Motor neuron (in vitro differentiated cells): ENCODE data around the gene IAH1. TPM values are rescaled to one million over a fixed set of nuclear protein-coding genes. Genes with fewer than 3 reads are reported as not detected.

ENCODE experiments used
- ATAC-seq, 8 experiments: fragments of 200-7000 bp; cut with Tn5 transposase; replicated peaks in 6 of 8; 2 replicates each; pipeline ENCODE4 v1.8.0; 2021; ENCODE audit warnings: mild to moderate bottlenecking in 8 of 8, moderate library complexity in 8 of 8
- H3K27ac ChIP-seq, 2 donors: fragments of 250-450 bp; sonication (Bioruptor Pico); 2 replicates each; pipeline ENCODE4 v1.9.0; 2021; ENCODE audit warnings: antibody characterized with exemption in 2 of 2, mild to moderate bottlenecking in 2 of 2, moderate library complexity in 1 of 2
- H3K4me1 ChIP-seq, 2 donors: fragments of 250-450 bp; sonication (Bioruptor Pico); replicated peaks in 1 of 2; 2 replicates each; pipeline ENCODE4 v1.6.1; 2021; ENCODE audit warnings: antibody characterized with exemption in 2 of 2, mild to moderate bottlenecking in 2 of 2, moderate library complexity in 1 of 2
- H3K4me3 ChIP-seq, 5 donors: fragments of 250-450 bp; sonication (Bioruptor Pico); 2 replicates each; pipeline ENCODE4 v1.9.0; 2021; ENCODE audit warnings: antibody characterized with exemption in 5 of 5, mild to moderate bottlenecking in 5 of 5, moderate library complexity in 4 of 5
- WGBS, 10 experiments: fragments of 450-650 bp; shearing (Covaris generic); methylation state at CpG; one replicate each; pipeline ENCODE4 v1.0.0; 2022; 5-methylcytosine and 5-hydroxymethylcytosine counted together
- in situ Hi-C, 9 experiments: fragments of 400-800 bp; cut with MboI; loops; one replicate each; pipeline ENCODE4 v1.15.0; 2021; ENCODE audit warnings: low sequenced_read_pairs in 9 of 9, low pct_unique_long_range_greater_than_20kb in 2 of 9; ENCODE audit not compliant: unreplicated experiment in 9 of 9
- total RNA-seq, 8 experiments: library from RNA; unstranded; fragments of 300-600 nt; gene quantifications; 2 replicates each; pipeline versions ENCODE4 v1.2.3 to v1.2.4, GENCODE V29; 2022

Gene IAH1
- total RNA-seq, 8 experiments from 2014 or later, result 16.1 to 51.9 (median 33.8) TPM

GRCh38 chr2:9518780-9519179 lies 44.4 kb downstream of the IAH1 start:
- no peak overlapping the region for H3K27ac ChIP-seq
- no peak for ATAC-seq
- H3K4me1 ChIP-seq, result no peaks in the 10 kb centered on the region
- 88 to 100% (median 92%) methylated on average over 2 to 4 of the region's 7 CpGs; no CpG with 5 or more reads in 5 of the 10 experiments for WGBS, 10 experiments
- H3K4me3 ChIP-seq, result no peak overlapping the region
- in situ Hi-C loops, result no loop called here

DNA sequence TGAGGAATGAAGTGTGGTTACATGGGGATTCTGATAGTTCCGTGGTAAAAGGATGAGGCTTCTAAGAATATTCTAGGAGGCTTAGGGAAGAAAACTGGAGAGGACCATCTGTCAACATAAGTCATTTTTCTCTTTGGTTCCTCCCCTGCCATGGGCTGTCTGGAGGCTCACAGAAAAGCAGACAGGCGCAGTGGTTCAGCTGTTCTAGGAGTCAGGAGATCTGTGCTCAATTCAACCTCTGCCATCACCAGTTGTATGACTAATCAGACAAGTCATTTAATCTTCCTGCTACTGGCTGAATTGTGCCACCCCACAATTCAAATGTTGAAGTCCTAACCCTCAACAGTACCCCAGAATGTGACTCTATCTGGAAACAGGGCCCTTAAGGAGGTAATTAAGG lies 44.9 kb downstream of the IAH1 start:
- in situ Hi-C loops, result no loop called here
- WGBS, 10 experiments, result 67 to 100% (median 100%) methylated on average over 1 of the region's 2 CpGs; no CpG with 5 or more reads in 5 of the 10 experiments

DNA sequence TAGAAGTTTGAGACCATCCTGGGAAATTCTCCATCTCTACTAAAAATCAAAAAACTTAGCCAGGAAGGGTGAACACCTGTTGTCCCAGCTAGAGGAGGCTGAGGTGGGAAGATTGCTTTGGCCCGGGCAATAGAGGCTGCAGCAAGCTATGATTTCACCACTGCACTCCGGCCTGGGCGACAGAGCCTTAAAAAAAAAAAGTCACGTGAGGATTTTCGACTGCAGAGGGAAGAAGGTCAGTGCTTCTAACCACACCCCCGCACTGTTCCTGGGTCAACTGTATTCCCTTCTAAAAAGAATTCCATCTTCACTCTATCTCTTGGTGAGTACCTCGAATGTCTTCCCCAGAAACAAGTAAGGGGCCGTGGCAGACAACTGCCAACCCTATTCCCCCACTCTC lies 49.9 kb downstream of the IAH1 start:
- in situ Hi-C loops, result no loop called here
- no peak overlapping the region for H3K27ac ChIP-seq
- 67 to 100% (median 95%) methylated on average over 1 to 8 of the region's 8 CpGs; no CpG with 5 or more reads in 1 of the 10 experiments for WGBS, 10 experiments
- H3K4me1 ChIP-seq, result no peaks in the 10 kb centered on the region
- no peak overlapping the region for H3K4me3 ChIP-seq
- ATAC-seq, result no peak

More for the DNA sequence above, 44.9 kb downstream of the IAH1 start:
- Histone ChIP-seq H3K4me3 (no peak overlapping the region), H3K27ac (no peak overlapping the region), H3K4me1 (no peaks in the 10 kb centered on the region)
- ATAC-seq, result no peak

DNA sequence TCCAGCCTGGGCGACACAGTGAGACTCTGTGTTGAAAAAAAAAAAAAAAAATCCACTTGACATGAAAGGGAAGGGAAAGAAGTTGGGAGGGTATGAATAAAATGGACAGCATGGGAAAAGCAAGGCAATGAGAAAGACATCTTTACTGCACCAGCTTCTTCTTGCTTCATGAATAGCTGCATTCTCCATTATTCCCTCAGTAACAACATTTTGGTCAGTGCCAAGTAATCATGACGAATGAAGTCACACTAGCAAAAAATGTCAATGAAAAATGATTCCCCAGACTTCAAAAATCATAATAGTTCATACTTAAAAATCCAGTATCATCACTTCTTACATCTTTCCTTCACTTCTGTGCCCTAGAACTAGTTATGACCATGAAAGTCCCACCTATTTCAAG lies 50.9 kb downstream of the IAH1 start:
- in situ Hi-C loops, result no loop called here
- no peak for ATAC-seq
- WGBS, 10 experiments, result 14 to 100% (median 90%) methylated on average over 1 to 2 of the region's 2 CpGs
- Histone ChIP-seq H3K4me3 (no peak overlapping the region), H3K27ac (no peak overlapping the region), H3K4me1 (no peaks in the 10 kb centered on the region)

DNA sequence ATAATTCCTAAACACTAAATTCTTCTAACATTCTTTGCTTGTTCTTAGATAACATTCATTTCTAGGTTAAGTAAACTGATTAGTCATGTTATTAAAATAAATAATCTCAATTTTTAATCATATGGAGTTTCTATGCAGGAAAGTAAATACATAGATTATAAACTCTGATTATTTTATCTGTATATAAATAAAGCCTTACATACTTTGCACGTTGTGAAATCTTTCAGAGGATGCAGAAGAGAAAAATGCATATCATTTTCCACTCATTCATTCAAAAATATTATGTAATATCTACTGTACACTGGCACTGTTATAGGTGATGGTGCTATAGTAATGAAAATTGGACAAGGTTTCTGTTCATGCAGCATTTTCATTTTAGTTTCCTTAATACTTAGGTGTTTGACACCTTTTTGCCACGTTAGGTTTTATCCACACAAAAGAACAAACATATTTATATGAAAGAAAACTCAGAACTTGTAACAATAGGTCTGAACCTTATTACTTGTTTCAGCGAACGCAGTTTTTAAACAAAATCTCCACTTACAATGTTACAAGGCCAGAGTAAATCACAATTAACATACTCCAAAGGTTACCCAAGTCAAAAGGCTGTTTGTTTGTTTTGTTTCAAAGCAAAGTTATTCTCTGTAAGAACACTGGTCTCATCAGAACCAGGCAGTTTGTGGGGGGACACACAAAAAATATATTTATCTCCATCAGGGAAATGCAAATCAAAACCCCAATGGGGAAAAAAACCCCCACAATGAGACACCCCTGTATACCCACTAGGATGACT lies 53.8 kb downstream of the IAH1 start:
- Histone ChIP-seq H3K4me1 (no peaks in the 10 kb centered on the region), H3K4me3 (no peak overlapping the region), H3K27ac (no peak overlapping the region)
- no peak for ATAC-seq
- WGBS, 10 experiments, result 79 to 100% (median 96%) methylated on average over 2 to 4 of the region's 4 CpGs
- in situ Hi-C loops, result no loop called here

- WGBS, 10 experiments, result 89 to 100% (median 100%) methylated on average over 1 to 3 of the region's 4 CpGs; no CpG with 5 or more reads in 4 of the 10 experiments
- Histone ChIP-seq H3K4me3 (no peak overlapping the region), H3K4me1 (no peaks in the 10 kb centered on the region), H3K27ac (no peak overlapping the region)
- in situ Hi-C loops, result no loop called here
- ATAC-seq, result peak in 2 of 8 experiments; percentile 31 to 35
These were observed 58.1 kb downstream of the IAH1 start for GRCh38 chr2:9532421-9532820.

DNA sequence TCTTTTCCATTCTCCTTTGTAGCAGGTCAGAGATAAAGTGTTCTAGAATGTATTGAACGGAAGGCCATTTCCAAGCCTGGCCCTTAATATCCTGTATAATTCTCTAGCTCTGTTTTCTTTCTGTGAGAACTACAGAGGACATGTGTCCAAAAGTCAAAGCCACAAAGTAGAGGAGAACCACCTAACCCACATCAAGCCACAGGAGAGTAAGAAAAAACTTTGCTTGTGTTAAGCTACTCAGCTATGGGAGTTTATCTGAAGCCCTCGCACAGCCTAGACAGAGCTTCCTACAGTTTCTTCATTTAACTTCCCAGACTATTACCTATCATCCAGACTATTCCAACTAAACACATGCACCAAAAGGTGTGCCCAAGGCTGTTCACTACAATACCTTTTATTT lies 59.3 kb downstream of the IAH1 start:
- no peak overlapping the region for H3K4me3 ChIP-seq
- H3K4me1 ChIP-seq, result no peaks in the 10 kb centered on the region
- in situ Hi-C loops, result no loop called here
- ATAC-seq, result no peak
- no peak overlapping the region for H3K27ac ChIP-seq
- WGBS, 10 experiments, result 90 to 100% (median 100%) methylated on average over 1 to 2 of the region's 2 CpGs; no CpG with 5 or more reads in 2 of the 10 experiments

DNA sequence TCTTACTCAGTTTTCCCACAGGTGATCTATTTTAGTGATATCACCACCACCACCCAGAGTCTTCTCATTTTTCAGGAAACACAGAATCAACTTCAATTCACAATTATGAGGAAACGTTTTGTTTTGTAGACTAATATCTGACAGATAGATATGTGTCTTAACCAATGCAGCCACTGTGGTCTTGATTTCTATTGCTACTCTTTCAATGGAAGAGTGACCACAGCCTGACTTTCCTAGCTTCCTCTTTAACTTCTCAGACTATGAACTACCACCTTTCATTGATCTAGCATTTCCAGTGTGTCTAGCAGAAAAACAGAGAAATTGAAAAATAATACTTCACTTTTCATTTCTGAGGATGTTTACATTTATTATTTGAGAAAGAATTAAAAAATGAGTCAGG lies 60.8 kb downstream of the IAH1 start:
- 33 to 100% (median 89%) methylated on average over 1 of the region's 1 CpG; no CpG with 5 or more reads in 2 of the 10 experiments for WGBS, 10 experiments
- in situ Hi-C loops, result no loop called here
- Histone ChIP-seq H3K27ac (no peak overlapping the region), H3K4me3 (no peak overlapping the region), H3K4me1 (no peaks in the 10 kb centered on the region)
- no peak for ATAC-seq

GRCh38 chr2:9536504-9536903 lies 62.2 kb downstream of the IAH1 start:
- no peak for ATAC-seq
- in situ Hi-C loops, result no loop called here
- Histone ChIP-seq H3K4me1 (no peaks in the 10 kb centered on the region), H3K4me3 (no peak overlapping the region), H3K27ac (no peak overlapping the region)
- 40 to 97% (median 94%) methylated on average over 1 to 6 of the region's 6 CpGs; no CpG with 5 or more reads in 1 of the 10 experiments for WGBS, 10 experiments

DNA sequence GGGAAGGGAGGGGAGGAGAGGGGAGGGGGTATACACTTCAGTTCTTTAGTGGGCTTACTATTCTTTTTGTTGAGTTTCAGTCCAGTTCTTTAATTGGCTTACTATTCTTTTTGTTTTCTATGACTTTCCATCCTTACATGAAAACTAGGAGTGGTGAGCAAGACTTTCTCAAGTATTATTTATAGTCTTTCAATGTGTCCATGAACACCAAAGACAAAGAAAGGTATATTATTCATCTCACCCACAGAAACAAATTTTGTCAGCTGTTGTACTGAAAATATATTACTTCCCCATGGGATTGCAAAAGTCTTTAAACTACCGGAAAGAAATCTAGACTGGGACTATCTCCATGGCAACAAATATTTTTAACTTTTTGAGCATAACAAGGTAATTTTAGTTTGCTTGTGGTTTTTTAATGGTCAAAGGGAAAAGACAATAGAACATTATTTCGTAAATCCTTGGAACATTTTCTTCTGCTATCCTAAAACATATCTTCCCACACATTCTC lies 63.7 kb downstream of the IAH1 start:
- Histone ChIP-seq H3K27ac (no peak overlapping the region), H3K4me1 (no peaks in the 10 kb centered on the region), H3K4me3 (no peak overlapping the region)
- in situ Hi-C loops, result no loop called here
- 9 to 100% (median 87%) methylated on average over 1 to 2 of the region's 2 CpGs; no CpG with 5 or more reads in 1 of the 10 experiments for WGBS, 10 experiments
- peak in 1 of 8 experiments; percentile 46 for ATAC-seq

Other genes with a start within 250 kb of the IAH1 start
- gene ITGB1BP1, start 51.0 kb upstream of the IAH1 start, total RNA-seq, result 10 to 100 TPM; 25.0 to 61.2 (median 38.5) TPM
- 10 to 100 TPM; 32.7 to 64.5 (median 41.8) TPM for gene CPSF3, start 50.9 kb upstream of the IAH1 start, total RNA-seq
- gene ADAM17, start 81.3 kb downstream of the IAH1 start, total RNA-seq, result 10 to 100 TPM; 24.2 to 59.7 (median 34.1) TPM
- 100 to 1,000 TPM; 308 to 428 (median 331) TPM for gene YWHAQ, start 156.4 kb downstream of the IAH1 start, total RNA-seq